ENCODE data around the gene PCSK6. TPM values are rescaled to one million over a fixed set of nuclear protein-coding genes. Genes with fewer than 3 reads are reported as not detected.

The PCSK6 gene
- total RNA-seq, 3 donors from 2014 or later (not counting 1 experiment from before 2014, with no cell fraction given): 1.5 to 2.4 (median 2.4) TPM

- no peak for DNase-seq
- H3K4me3 Mint-ChIP-seq: no peak overlapping the region
These were observed 9.4 kb upstream of the PCSK6 start for GRCh38 chr15:101498717-101499480.

GRCh38 chr15:101498076-101498716 is 8.7 kb upstream of the PCSK6 start:
- TF ChIP-seq, protein P1, sequence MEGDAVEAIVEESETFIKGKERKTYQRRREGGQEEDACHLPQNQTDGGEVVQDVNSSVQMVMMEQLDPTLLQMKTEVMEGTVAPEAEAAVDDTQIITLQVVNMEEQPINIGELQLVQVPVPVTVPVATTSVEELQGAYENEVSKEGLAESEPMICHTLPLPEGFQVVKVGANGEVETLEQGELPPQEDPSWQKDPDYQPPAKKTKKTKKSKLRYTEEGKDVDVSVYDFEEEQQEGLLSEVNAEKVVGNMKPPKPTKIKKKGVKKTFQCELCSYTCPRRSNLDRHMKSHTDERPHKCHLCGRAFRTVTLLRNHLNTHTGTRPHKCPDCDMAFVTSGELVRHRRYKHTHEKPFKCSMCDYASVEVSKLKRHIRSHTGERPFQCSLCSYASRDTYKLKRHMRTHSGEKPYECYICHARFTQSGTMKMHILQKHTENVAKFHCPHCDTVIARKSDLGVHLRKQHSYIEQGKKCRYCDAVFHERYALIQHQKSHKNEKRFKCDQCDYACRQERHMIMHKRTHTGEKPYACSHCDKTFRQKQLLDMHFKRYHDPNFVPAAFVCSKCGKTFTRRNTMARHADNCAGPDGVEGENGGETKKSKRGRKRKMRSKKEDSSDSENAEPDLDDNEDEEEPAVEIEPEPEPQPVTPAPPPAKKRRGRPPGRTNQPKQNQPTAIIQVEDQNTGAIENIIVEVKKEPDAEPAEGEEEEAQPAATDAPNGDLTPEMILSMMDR (IDR thresholded peaks at IDR 0.05): no peak
- Histone ChIP-seq H3K27ac (ENCODE audit: low read length) (no peak overlapping the region), H3K4me3 (ENCODE audit: low read length) (no peak overlapping the region), H3K4me1 (ENCODE audit: control insufficient read depth, insufficient read depth, low read length) (peaks cover 10% of the 10 kb centered on the region), H3K36me3 (ENCODE audit: control insufficient read depth, insufficient read depth, low read length) (no peaks in the 10 kb centered on the region), H3K9me3 (ENCODE audit: control insufficient read depth, insufficient read depth, low read length) (no peaks in the 10 kb centered on the region), H3K27me3 (ENCODE audit: control insufficient read depth, insufficient read depth, low read length) (peaks cover 7% of the 10 kb centered on the region)
- H3K27ac Mint-ChIP-seq: no peak overlapping the region
- H3K4me3 Mint-ChIP-seq: no peak overlapping the region
- no peaks in the 10 kb centered on the region for H3K36me3 Mint-ChIP-seq
- DNase-seq: no peak
- H3K4me1 Mint-ChIP-seq: peaks cover 23 to 43% of the 10 kb centered on the region in 2 donors
- no peaks in the 10 kb centered on the region for H3K9me3 Mint-ChIP-seq
- peaks cover 35 to 48% of the 10 kb centered on the region in 2 donors for H3K27me3 Mint-ChIP-seq (ENCODE audit: low read depth in 2 of 2)
- 88% methylated on average over 9 of the region's 9 CpGs for WGBS (ENCODE audit: insufficient coverage)
- intact Hi-C loops (cut with micrococcal nuclease): no loop called here
- no peak for ATAC-seq

More at GRCh38 chr15:101498717-101499480, 9.4 kb upstream of the PCSK6 start:
- no peaks in the 10 kb centered on the region for H3K9me3 ChIP-seq (ENCODE audit: control insufficient read depth, insufficient read depth, low read length)
- peaks cover 23 to 39% of the 10 kb centered on the region in 2 donors for H3K4me1 Mint-ChIP-seq
- H3K27me3 Mint-ChIP-seq (ENCODE audit: low read depth in 2 of 2): peaks cover 32 to 43% of the 10 kb centered on the region in 2 donors
- TF ChIP-seq, protein P1 (IDR thresholded peaks at IDR 0.05): no peak
- H3K36me3 Mint-ChIP-seq: no peaks in the 10 kb centered on the region
- ATAC-seq: no peak
- no peak overlapping the region for H3K27ac Mint-ChIP-seq
- intact Hi-C loops (cut with micrococcal nuclease): no loop called here
- H3K4me1 ChIP-seq (ENCODE audit: control insufficient read depth, insufficient read depth, low read length): peaks cover 10% of the 10 kb centered on the region
- peaks cover 7% of the 10 kb centered on the region for H3K27me3 ChIP-seq (ENCODE audit: control insufficient read depth, insufficient read depth, low read length)
- no peak overlapping the region for H3K4me3 ChIP-seq (ENCODE audit: low read length)
- 83% methylated on average over 14 of the region's 14 CpGs for WGBS (ENCODE audit: insufficient coverage)
- no peak overlapping the region for H3K27ac ChIP-seq (ENCODE audit: low read length)
- no peaks in the 10 kb centered on the region for H3K36me3 ChIP-seq (ENCODE audit: control insufficient read depth, insufficient read depth, low read length)
- no peaks in the 10 kb centered on the region for H3K9me3 Mint-ChIP-seq

DNA sequence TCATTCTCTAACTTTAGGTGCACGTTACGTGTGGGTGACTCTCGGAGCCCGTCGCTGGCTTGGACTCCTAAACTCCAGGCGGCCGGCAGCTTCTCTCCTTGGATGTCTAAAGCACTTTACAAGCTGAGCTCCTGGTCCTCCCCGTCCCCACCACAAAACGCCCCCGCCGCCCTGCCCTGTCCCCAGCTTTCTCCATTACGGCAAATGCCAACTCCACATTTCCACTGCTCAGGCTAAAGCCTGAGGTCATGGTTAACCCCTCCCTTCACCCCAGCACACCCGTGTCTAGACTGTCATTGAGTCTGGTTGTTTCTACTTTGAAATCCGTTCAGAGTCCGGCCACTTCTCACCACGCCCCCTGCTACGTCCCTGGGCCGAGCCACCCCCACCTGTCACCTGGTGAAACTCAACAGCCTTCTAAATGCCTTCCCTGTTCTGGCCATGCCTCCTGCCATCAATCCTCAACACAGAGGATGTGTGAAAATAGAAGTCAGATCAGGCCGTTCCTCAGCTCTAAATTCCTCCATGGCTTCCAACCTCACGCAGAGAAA is 8.1 kb upstream of the PCSK6 start:
- Mint-ChIP-seq H3K27me3 (ENCODE audit: low read depth in 2 of 2) (peaks cover 36 to 50% of the 10 kb centered on the region in 2 donors), H3K4me3 (no peak overlapping the region), H3K36me3 (no peaks in the 10 kb centered on the region), H3K4me1 (peaks cover 23 to 43% of the 10 kb centered on the region in 2 donors), H3K27ac (no peak overlapping the region), H3K9me3 (no peaks in the 10 kb centered on the region)
- no peaks in the 10 kb centered on the region for H3K36me3 ChIP-seq (ENCODE audit: control insufficient read depth, insufficient read depth, low read length)
- peaks cover 7% of the 10 kb centered on the region for H3K27me3 ChIP-seq (ENCODE audit: control insufficient read depth, insufficient read depth, low read length)
- H3K27ac ChIP-seq (ENCODE audit: low read length): no peak overlapping the region
- peaks cover 10% of the 10 kb centered on the region for H3K4me1 ChIP-seq (ENCODE audit: control insufficient read depth, insufficient read depth, low read length)
- TF ChIP-seq, protein P1 (IDR thresholded peaks at IDR 0.05): no peak
- 89% methylated on average over 19 of the region's 20 CpGs for WGBS (ENCODE audit: insufficient coverage)
- no peaks in the 10 kb centered on the region for H3K9me3 ChIP-seq (ENCODE audit: control insufficient read depth, insufficient read depth, low read length)
- no peak overlapping the region for H3K4me3 ChIP-seq (ENCODE audit: low read length)
- intact Hi-C loops (cut with micrococcal nuclease): no loop called here
- DNase-seq: no peak
- ATAC-seq: no peak
